ENCODE measurements around the gene CRAT. TPM values are rescaled to one million over a fixed set of nuclear protein-coding genes. Genes with fewer than 3 reads are reported as not detected.
A peak's percentile ranks its signal among the peaks of the same experiment; 100 is the strongest.
"Not testable (repeated sequence)": the region's sequence is repeated elsewhere in the genome, so short reads cannot be mapped to it uniquely, and the experiment has no call there.

Gene CRAT
- polyA plus RNA-seq, 2 of the 4 experiments (the other 2 are of a cell fraction): 20.5 to 26.0 TPM

GRCh38 chr9:129124506-129125069 lies 14.0 kb upstream of the CRAT start:
- 87% methylated on average over 3 of the region's 3 CpGs for WGBS (ENCODE audit: missing lambda C conversion rate)
- TF ChIP-seq EHF (CRISPR knock-in tag; IDR thresholded peaks at IDR 0.05): no peak
- no peak for TF ChIP-seq ZFP36 (IDR thresholded peaks at IDR 0.05; ENCODE audit: borderline replicate concordance, partially characterized antibody)
- TF ChIP-seq FOSB (CRISPR knock-in tag; IDR thresholded peaks at IDR 0.05): no peak
- TF ChIP-seq NR3C1 (IDR thresholded peaks at IDR 0.05): no peak
- TF ChIP-seq SMC3 (IDR thresholded peaks at IDR 0.05): no peak
- TF ChIP-seq NFE2L2 (conservative IDR thresholded peaks at IDR 0.05; ENCODE audit: low read length): no peak
- no peak for TF ChIP-seq RARB (CRISPR knock-in tag; IDR thresholded peaks at IDR 0.05)
- no peak overlapping the region for H3K4me2 ChIP-seq
- FAIRE-seq (no peak), ATAC-seq (no peak), DNase-seq (ENCODE audit: low read depth in 1 of 2, low spot score in 1 of 2) (no peak)
- H3K4me3 ChIP-seq: no peak overlapping the region
- CTCF ChIA-PET: interaction anchor here (0.6 to 27.9 kb wide), 7 partner anchors 9 to 507 kb away, joined by 3 to 947 read pairs (median 5); partner anchors contain the start of genes ASB6, C9orf50 and NTMT1
- no peaks in the 10 kb centered on the region for H3K9me3 ChIP-seq
- peak overlapping the region in 1 of 2 experiments; percentile 73; a peak in 3 of 6 replicates for H3K27ac ChIP-seq
- peaks cover 14% of the 10 kb centered on the region; the same call in 2 of the 3 replicates for H3K4me1 ChIP-seq
- POLR2A ChIA-PET: no interaction called here

- 94% methylated on average over 15 of the region's 15 CpGs for WGBS (ENCODE audit: missing lambda C conversion rate)
- POLR2A ChIA-PET: not testable (repeated sequence)
Measured at GRCh38 chr9:129122976-129123375, 12.4 kb upstream of the CRAT start.

GRCh38 chr9:129122133-129122532 lies 11.5 kb upstream of the CRAT start:
- no peak for DNase-seq (ENCODE audit: low read depth in 1 of 2, low spot score in 1 of 2)
- WGBS (ENCODE audit: missing lambda C conversion rate): 83% methylated on average over 1 of the region's 1 CpG
- Histone ChIP-seq H3K27ac (no peak overlapping the region), H3K4me2 (no peak overlapping the region), H3K4me1 (peaks cover 21% of the 10 kb centered on the region; the same call in 2 of the 3 replicates), H3K9me3 (no peaks in the 10 kb centered on the region), H3K4me3 (no peak overlapping the region)
- CTCF ChIA-PET: interaction anchor here (1.4 to 27.9 kb wide), 6 partner anchors 9 to 509 kb away, joined by 3 to 947 read pairs (median 40); partner anchors contain the start of genes ASB6, C9orf50 and NTMT1
- no peak for ATAC-seq
- FAIRE-seq: no peak
- TF ChIP-seq BCL3 (IDR thresholded peaks at IDR 0.05) (no peak), NR3C1 (IDR thresholded peaks at IDR 0.05) (no peak), FOXS1 (CRISPR knock-in tag; IDR thresholded peaks at IDR 0.05) (no peak), POLR2AphosphoS2 (conservative IDR thresholded peaks at IDR 0.05; ENCODE audit: low read length) (no peak), RAD21 (conservative IDR thresholded peaks at IDR 0.05 in 1 of 2, IDR thresholded peaks at IDR 0.05 in 1 of 2) (no peak), ELK1 (IDR thresholded peaks at IDR 0.05; ENCODE audit: low read depth, low read length) (no peak), HOXB5 (CRISPR knock-in tag; IDR thresholded peaks at IDR 0.05) (no peak), CTCF (IDR thresholded peaks at IDR 0.05) (no peak), RNF2 (IDR thresholded peaks at IDR 0.05; ENCODE audit: borderline replicate concordance, low read depth) (no peak), RARB (CRISPR knock-in tag; IDR thresholded peaks at IDR 0.05) (no peak), TFCP2L1 (CRISPR knock-in tag; IDR thresholded peaks at IDR 0.05) (no peak), ZFP36 (IDR thresholded peaks at IDR 0.05; ENCODE audit: borderline replicate concordance, partially characterized antibody) (no peak), MAFK (IDR thresholded peaks at IDR 0.05; ENCODE audit: partially characterized antibody) (no peak), E2F6 (IDR thresholded peaks at IDR 0.05; ENCODE audit: borderline replicate concordance, low read depth) (no peak)
- POLR2A ChIA-PET: no interaction called here

More at GRCh38 chr9:129122976-129123375, 12.4 kb upstream of the CRAT start:
- ATAC-seq; H3K4me3 ChIP-seq; H3K27ac ChIP-seq; H3K4me2 ChIP-seq; DNase-seq (ENCODE audit: low read depth in 1 of 2, low spot score in 1 of 2); FAIRE-seq; H3K9me3 ChIP-seq: not testable (repeated sequence)
- CTCF ChIA-PET: interaction anchor here (0.6 to 27.9 kb wide), 5 partner anchors 8 to 508 kb away, joined by 3 to 947 read pairs (median 68); partner anchors contain the start of genes ASB6, C9orf50 and NTMT1
- peaks cover 21% of the 10 kb centered on the region; the same call in 2 of the 3 replicates for H3K4me1 ChIP-seq

Measured in A549 (cell line).